AG08395 (cell line): ENCODE data around the gene IRX4.

ENCODE experiments used
- DNase-seq: peaks from one replicate; pipeline ENCODE4 v3.0.0; 2012; ENCODE audit warnings: mixed read lengths, low spot score

Gene IRX4

DNA sequence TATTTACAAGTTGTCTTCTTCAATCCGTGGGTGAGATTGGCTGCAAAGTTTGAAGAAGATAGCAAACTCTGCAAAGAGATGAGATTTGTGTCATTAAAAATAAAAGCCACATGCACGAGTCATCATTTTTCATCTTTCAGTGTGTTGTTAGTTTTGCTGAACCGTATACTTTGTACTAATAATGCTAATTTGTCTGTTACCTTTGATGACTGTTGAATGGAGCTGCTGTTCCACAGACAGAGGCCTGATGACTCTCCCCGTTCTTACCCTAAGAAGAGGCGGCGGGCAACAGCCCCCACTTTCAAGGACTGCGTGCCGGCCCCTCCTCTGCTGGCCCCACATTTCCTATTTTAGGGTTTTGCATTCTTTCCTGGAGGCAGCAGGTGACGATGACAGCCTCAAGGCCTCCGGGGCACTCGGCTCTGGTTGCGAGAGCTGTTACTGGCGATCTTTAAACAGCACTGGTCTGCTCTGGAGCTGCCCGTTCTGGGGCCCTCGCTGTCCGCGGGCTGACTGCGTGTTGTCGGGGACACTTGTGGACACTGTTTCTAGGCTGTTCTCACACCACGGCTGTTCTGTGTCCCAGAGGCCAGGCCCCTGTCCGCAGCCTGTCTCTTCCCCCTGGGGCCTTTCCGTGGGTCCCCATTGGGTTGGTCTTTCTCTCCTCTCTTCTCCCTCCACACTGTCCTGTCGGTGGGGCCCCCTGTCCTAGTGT, 46.4 kb downstream of the IRX4 start:
- no peak for DNase-seq

DNA sequence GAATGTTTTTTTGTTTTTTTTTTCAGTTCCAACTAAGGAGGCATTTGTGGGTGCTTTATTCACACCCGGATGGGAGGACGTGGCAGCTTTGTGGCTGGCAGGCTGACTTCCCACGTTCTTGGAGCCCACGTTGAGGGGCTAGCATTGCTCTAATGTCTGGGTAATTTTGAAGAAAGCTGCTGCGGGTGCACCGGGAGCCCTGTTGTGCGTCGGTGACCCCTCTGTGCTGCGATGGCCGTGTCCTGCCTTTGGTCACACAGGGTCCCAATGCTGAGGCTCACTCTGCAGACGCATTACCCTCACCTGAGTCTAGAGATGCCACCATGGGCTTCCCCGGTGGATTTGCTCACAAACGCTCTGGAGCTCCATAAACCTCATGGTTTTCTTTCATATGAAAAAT, 47.3 kb downstream of the IRX4 start:
- DNase-seq = no peak

DNA sequence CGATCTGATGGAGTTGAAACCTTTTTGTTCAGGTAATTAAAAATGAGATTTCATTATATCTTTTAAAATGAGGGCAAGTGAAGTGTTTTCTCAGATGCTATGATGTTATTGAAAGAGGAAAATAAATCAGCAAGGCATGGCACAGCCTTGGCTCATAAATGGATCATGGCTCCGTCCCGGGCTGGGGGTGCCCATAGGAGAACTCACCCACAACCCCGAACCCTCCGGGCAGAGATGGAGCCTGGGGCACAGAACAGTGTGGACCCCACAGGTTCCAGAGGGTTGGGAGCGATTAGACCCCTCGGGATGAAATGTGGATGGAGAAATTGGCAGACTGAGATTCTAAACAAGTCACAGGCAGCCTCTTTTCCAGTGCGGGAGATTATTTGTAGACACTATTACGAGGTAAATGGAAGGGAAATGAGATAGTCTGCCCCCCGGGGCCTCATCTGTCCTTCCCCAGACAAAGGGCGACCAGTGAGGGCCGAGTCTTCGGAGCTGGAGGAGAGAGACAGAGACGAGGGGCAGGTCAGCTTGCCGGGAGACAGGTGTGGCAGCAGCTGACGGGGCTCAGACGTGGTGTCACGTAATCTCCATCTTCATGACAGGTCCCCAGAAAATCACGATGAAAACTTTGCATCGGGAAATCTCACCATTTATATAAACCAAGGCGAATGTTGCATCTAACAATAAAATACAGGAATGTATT, 47.9 kb downstream of the IRX4 start:
- no peak for DNase-seq

DNA sequence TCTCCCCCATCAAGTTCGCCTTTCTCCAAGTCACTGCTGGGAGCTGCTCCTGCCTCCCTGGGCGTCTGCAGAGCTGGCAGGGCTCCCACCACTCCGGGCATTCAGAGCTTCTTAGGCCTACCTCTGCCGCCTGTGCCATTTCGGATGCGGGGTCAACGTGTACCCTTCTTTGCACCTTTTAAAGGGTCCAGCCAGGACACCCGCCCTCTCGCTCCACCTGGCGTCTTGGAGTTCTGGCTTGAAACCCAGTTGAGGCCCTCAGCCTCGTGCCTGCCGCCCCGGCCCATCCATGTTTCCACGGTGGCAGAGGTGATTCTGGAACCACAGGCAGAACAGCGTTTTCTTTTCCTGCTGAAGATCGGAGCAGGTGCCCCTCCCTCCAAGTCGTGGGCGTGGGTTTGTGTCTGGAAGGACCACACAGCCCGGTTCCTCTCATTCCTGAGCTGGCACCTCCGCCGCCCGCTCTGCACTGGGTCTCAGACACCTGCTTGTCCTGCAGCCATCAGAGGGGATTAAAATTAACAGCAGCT, 48.6 kb downstream of the IRX4 start:
- no peak for DNase-seq

DNA sequence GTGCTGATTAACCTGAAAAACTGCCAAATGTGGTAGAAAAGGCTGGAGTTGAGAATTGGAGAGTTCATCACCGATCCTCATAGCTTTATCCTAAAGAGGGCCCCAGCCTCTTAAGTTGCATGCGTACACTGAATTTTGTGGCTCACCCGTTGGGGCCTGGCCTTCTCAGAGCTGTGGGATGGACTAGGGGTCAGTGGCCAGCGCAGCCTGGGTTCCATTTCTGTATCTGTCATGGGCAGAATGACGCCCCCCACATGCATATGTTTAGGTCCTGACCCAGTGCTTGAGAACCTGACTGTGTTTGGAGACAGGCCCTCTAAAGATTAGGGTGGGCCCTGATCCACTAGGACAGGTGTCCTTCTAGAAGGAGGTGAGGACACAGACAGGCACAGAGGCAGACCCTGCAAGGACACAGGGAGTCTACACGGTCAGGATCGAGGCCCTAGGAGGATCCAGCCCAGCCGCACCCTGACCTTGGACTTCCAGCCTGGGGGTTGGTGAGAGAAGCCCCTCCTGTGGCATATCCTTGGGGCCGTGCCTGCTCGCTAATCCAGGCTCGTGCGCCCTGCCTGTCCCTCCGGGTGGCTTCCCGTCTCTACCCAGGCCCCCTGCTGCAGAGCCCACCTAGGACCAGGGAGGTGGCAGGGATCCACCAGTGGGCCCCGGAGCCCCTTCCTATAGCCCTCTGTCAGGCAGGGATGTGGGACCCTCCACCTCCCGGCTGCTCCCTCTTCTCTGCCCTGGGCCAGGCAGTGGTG, 49.3 kb downstream of the IRX4 start:
- DNase-seq = no peak

DNA sequence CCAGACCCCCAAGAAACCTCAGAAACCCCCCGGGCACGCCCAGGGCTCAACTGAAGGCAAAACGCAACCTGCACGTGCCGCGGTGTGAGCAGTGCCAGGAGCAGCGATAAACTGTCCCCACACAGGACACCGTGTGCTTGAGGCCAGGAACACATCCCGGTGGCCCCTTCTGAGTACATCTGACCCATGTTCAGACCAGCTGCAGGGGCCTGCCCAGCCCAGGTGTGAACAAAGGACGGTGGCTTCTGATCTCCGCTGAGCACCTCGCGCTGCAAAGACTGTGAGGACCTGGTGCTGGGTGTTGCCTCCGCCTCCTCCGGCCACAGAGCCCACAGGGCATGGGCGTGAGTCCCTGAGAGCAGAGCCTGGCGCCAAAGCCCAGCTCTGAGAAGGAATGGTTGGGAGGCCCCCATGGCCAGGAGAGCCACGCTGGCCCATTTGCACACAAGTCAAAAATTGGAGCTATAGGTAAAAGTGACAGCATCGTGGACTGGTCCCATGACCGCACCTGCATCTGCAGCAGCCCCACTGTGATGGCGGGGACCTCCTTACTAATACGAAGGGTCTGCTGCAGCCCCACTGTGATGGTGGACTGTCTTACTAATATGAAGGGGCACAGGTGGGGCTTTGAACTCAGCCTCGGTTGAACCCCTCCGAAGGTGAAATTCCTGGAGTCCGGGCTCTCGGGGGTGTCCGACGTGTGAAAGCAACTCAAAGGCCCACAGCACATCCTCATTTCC, 50.0 kb downstream of the IRX4 start:
- no peak for DNase-seq

DNA sequence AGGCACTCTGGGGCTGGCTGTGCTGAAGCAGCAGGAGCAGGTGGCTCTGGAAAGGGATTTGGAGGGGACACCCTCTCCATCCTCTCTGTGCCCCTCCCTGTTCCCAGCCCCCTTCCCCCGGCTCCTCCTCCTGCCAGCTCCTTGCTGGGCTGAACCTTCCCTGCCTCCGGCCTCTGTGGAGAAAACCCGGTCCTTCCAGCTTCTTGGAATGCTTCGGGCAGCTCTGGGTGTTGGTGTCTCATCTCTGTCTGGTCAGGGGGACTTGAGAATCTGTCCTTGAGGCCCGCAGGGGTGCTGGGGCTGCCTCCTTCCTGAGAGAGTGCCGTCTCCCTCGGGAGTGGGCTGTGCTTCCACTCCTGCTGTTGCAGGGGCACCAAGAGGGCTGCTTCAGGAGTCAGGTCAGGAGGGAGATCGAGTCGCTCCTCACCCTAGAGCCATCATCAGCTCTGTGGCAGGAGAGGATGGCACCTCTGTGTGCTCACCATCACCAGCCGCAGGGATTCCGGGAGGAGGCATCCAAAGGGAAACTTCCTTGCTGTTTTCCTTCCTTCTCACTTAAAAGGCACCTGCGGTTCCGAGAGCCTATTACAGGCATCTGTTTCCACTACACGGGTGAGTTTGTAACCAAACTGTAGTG, 50.9 kb downstream of the IRX4 start:
- no peak for DNase-seq

DNA sequence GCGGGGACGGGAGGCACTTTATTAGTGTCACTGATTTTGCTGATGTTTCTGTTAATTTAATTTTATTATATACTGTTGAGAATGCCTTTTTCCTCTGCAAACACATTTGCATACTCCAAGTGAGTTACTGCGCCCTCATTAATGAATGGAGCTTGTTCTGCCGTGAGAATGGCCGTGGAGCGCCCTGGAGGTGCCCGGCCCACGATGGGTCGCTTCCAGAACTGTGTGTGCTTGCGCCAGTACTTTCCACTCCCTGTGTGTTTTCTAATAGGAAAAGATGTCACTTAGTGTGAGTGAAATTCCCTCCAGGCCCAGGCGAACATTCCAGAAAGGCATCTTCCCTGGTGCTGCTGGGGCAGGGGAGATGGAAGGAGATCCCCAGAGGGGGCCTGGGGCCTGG, 51.5 kb downstream of the IRX4 start:
- DNase-seq = no peak

DNA sequence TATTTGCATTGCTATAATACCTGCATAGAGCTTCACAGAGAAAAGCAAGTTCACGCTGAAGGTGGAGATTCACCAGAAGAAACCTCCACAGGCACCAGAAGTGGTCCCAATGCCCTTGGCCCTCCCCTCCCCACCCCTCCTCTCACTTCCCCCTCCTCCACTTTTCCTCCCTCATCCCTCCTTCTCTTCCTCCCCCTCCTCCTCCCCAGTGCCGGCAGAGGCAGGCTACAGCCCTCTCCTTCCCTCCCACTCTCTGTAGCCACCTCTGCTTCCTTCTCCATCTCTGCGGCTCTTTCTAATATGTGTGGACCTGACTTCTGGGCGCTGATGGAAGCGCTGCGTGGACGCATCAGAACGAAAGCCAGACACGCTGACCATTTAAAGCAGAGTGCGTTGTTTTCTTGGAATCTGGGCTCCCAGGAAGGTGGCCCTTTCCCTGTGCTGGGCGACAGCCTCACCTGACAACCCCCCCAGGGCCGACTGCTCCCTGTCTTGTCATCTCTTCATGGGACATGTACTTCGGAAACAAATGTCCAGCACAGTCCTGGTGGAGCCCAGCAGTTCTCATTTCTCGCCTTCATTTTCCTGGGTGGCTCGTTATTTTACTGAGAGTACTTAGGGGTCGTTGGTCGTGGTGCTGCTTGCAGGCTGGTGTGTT, 52.0 kb downstream of the IRX4 start:
- no peak for DNase-seq

DNA sequence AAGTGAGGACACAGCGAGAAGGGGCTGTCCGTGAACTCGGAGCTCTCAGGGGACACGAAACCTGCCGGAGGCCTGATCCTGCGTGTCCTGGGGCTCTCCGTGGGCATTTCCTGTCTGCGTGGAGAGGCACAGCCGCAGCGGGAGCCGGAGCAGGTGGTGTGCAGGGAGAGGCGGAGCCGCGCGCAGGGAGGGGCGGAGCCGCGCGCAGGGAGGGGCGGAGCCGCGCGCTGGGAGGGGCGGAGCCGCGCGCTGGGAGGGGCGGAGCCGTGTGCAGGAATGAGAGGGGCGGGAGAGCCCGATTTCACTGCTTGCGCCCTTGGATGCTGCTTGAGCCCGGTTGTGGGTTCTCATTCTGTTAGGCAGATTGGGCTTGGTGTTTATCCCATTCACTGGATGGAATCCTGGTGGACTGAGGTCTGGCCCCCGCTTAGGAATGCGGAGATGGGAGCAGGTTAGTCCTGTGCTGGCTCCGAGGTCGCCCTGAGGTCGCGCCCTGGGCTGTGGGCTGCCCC, 54.8 kb downstream of the IRX4 start:
- no peak for DNase-seq
